H1 (cell line): ENCODE measurements around the gene PLPP2. TPM values are rescaled to one million over a fixed set of nuclear protein-coding genes. Genes with fewer than 3 reads are reported as not detected.

ENCODE experiments used
- ATF2 ChIP-seq: IDR thresholded peaks from 2 replicates; pipeline ENCODE4 v1.6.1; 2012; ENCODE audit warnings: low read length, inconsistent platforms
- CBX8 ChIP-seq: fragments of 300-800, 300-1000 bp; sonication (generic); IDR thresholded peaks from 2 replicates; pipeline ENCODE4 v1.7.1; 2016; ENCODE audit warnings: low read depth, low read length, borderline replicate concordance
- E2F6 ChIP-seq: IDR thresholded peaks from 2 replicates; pipeline ENCODE4 v1.6.1; 2012; ENCODE audit warnings: inconsistent platforms
- NRF1 ChIP-seq: IDR thresholded peaks from 2 replicates; pipeline ENCODE4 v1.6.1; 2011; ENCODE audit warnings: mild to moderate bottlenecking, low read depth, low read length, improper control_type of control experiment
- SIN3A ChIP-seq, 2 experiments: IDR thresholded peaks in 1 of 2; conservative IDR thresholded peaks in 1 of 2; 2 replicates each; pipeline ENCODE4 v1.6.1; 2011 to 2012; ENCODE audit warnings: low read length in 2 of 2, improper control_type of control experiment in 1 of 2, low read depth in 1 of 2, mild to moderate bottlenecking in 1 of 2
- YY1 ChIP-seq: IDR thresholded peaks from 2 replicates; pipeline ENCODE4 v1.6.1; 2011; ENCODE audit warnings: low read depth, mild to moderate bottlenecking, low read length
- polyA plus RNA-seq, 7 experiments: library from polyadenylated mRNA; depleted of rRNA in 3 of 7; stranded (reverse) in 5 of 7; unstranded in 2 of 7; fragments of >200 nt in 5 of 7; fragments of 200-250 nt in 2 of 7; gene quantifications; 1 replicate in 5 of 7; 2 replicates in 1 of 7; 4 replicates in 1 of 7; pipeline versions ENCODE4 v1.2.1 to v1.2.3, GENCODE V29; 2011 to 2013; ENCODE audit warnings: missing spikeins in 2 of 7, mixed read lengths in 2 of 7
- total RNA-seq: library from RNA; stranded (reverse); fragmentation: NEBNext Ultra II Directional; extraction: Animal tissue kit (Norgen Biotek cat#: 25700); gene quantifications from 2 replicates; pipeline ENCODE4 v1.2.1, GENCODE V29; 2021

PLPP2 gene
- total and polyA plus RNA-seq, 2 of the 8 experiments (the other 6 are each of a cell fraction or from before 2014, with no cell fraction given) = 101 to 195 TPM

- TF ChIP-seq E2F6 = no peak
- no peak for TF ChIP-seq NRF1
- TF ChIP-seq SIN3A (conservative IDR thresholded peaks at IDR 0.05 in 1 of 2, IDR thresholded peaks at IDR 0.05 in 1 of 2; ENCODE audit: low read depth in 1 of 2, low read length in 2 of 2) = no peak
- TF ChIP-seq YY1 = no peak
- no peak for TF ChIP-seq ATF2
- TF ChIP-seq CBX8 = no peak
These were observed 36.9 kb upstream of the PLPP2 start (continued) for GRCh38 chr19:328025-328505.
